HCT116 (cell line): Measurements from ENCODE around the gene AKR7A2. TPM values are rescaled to one million over a fixed set of nuclear protein-coding genes. Genes with fewer than 3 reads are reported as not detected.

Experiments
- ATAC-seq: fragments of 200-7000 bp; cut with Tn5 transposase; 2 replicates; pipeline ENCODE4 v1.9.1; 2020; ENCODE audit warnings: mild to moderate bottlenecking, moderate library complexity
- BruUV-seq: library from RNA; stranded (reverse); fragments of 400-500 nt; replicated peaks from 2 replicates; lab custom pipeline; 2021; lab: Mats Ljungman, UMichigan
- CTCF ChIA-PET: fragments of 300-600 bp; sonication (Branson Sonifier 250); formaldehyde crosslinking; loops from one replicate; lab custom pipeline; 2021; ENCODE audit warnings: antibody characterized with exemption; lab: Charles Lee
- POLR2A ChIA-PET: fragments of 300-600, 350-600 bp; sonication (Branson Sonifier 250); formaldehyde crosslinking; loops from one replicate; lab custom pipeline; 2021; ENCODE audit warnings: antibody characterized with exemption; lab: Charles Lee
- RAD21 ChIA-PET, 2 experiments: fragments of 300-600 bp; sonication (Branson Sonifier 250); formaldehyde crosslinking; loops; one replicate each; lab custom pipeline; 2023; ENCODE audit warnings: low total read pairs in 2 of 2; ENCODE audit not compliant: uncharacterized antibody in 2 of 2, unreplicated experiment in 2 of 2, low non-redundant PET in 1 of 2; lab: Charles Lee
- DNase-seq: peaks from one replicate; pipeline ENCODE4 v3.0.0-alpha.2; 2010; ENCODE audit warnings: low read depth, low spot score
- H2AFZ ChIP-seq: fragments of 200-600 bp; shearing (Covaris generic), sonication (generic); 2 replicates; pipeline ENCODE4 v1.6.1; 2017; ENCODE audit warnings: low read depth, mixed run types, mixed read lengths, antibody characterized with exemption, low read length; ENCODE audit not compliant: poor library complexity, severe bottlenecking
- H3K27ac ChIP-seq: 2 replicates; pipeline ENCODE4 v1.5.1; 2012; ENCODE audit warnings: low read depth, low read length
- H3K27me3 ChIP-seq: fragments of 200-600 bp; sonication (generic); 2 replicates; pipeline ENCODE4 v1.6.1; 2016; ENCODE audit warnings: mixed run types, low read length, mixed read lengths; ENCODE audit not compliant: insufficient read depth
- H3K36me3 ChIP-seq, 2 experiments: fragments of 200-500 bp in 1 of 2; fragments of 200-600 bp in 1 of 2; sonication (Bioruptor generic) in 1 of 2; sonication (generic) in 1 of 2; 2 replicates each; pipeline versions ENCODE4 v1.5.1 to v1.6.1; 2014 to 2016; ENCODE audit warnings: low read length in 2 of 2, inconsistent platforms in 1 of 2, mixed read lengths in 1 of 2, mixed run types in 1 of 2; ENCODE audit not compliant: insufficient read depth in 2 of 2, control insufficient read depth in 1 of 2
- H3K4me1 ChIP-seq, 2 experiments: fragments of 200-600 bp in 1 of 2; sonication (generic) in 1 of 2; 2 replicates each; pipeline versions ENCODE4 v1.5.1 to v1.6.1; 2012 to 2017; ENCODE audit warnings: low read length in 2 of 2, inconsistent platforms in 1 of 2, mild to moderate bottlenecking in 1 of 2, mixed read lengths in 1 of 2, mixed run types in 1 of 2, moderate library complexity in 1 of 2; ENCODE audit not compliant: insufficient read depth in 2 of 2, control insufficient read depth in 1 of 2
- H3K4me2 ChIP-seq: fragments of 200-600 bp; sonication (generic); 2 replicates; pipeline ENCODE4 v1.6.1; 2017; ENCODE audit warnings: mixed run types, low read length, mixed read lengths
- H3K4me3 ChIP-seq, 2 experiments: fragments of 200-600 bp in 1 of 2; sonication (generic) in 1 of 2; replicated peaks in 1 of 2; 2 replicates each; pipeline ENCODE4 v1.5.1; 2011 to 2016; ENCODE audit warnings: low read length in 2 of 2, control low read depth in 1 of 2, low read depth in 1 of 2, mild to moderate bottlenecking in 1 of 2, mixed read lengths in 1 of 2, mixed run types in 1 of 2
- H3K79me2 ChIP-seq: fragments of 200-600 bp; sonication (generic); 2 replicates; pipeline ENCODE4 v1.6.1; 2017; ENCODE audit warnings: mild to moderate bottlenecking, mixed run types, low read length, moderate library complexity, mixed read lengths; ENCODE audit not compliant: insufficient read depth
- H3K9ac ChIP-seq: fragments of 200-600 bp; sonication (generic); 2 replicates; pipeline ENCODE4 v1.6.1; 2016; ENCODE audit warnings: low read length, mixed read lengths
- H3K9me2 ChIP-seq: fragments of 200-600 bp; sonication (generic), shearing (Covaris generic); 2 replicates; pipeline ENCODE4 v1.6.1; 2017; ENCODE audit warnings: mixed run types, mild to moderate bottlenecking, moderate library complexity; ENCODE audit not compliant: insufficient read depth
- H3K9me3 ChIP-seq, 2 experiments: fragments of 200-500 bp in 1 of 2; fragments of 200-600 bp in 1 of 2; sonication (Bioruptor generic) in 1 of 2; sonication (generic) in 1 of 2; 2 replicates each; pipeline ENCODE4 v1.6.1; 2014 to 2017; ENCODE audit warnings: low read length in 2 of 2, mixed read lengths in 2 of 2, inconsistent platforms in 1 of 2, low read depth in 1 of 2, mild to moderate bottlenecking in 1 of 2, mixed run types in 1 of 2, moderate library complexity in 1 of 2; ENCODE audit not compliant: control insufficient read depth in 1 of 2, insufficient read depth in 1 of 2
- H4K20me1 ChIP-seq: fragments of 200-600 bp; sonication (generic), shearing (Covaris generic); 2 replicates; pipeline ENCODE4 v1.6.1; 2017; ENCODE audit warnings: mixed run types, mild to moderate bottlenecking, moderate library complexity; ENCODE audit not compliant: insufficient read depth
- SIN3A ChIP-seq: IDR thresholded peaks from 2 replicates; pipeline ENCODE4 v1.6.1; 2012; ENCODE audit warnings: low read depth
- intact Hi-C: fragments of 100-400 bp; cut with micrococcal nuclease; formaldehyde crosslinking; loops from 2 replicates; pipeline ENCODE4 v1.10.0; 2022
- total RNA-seq: library from RNA; stranded (reverse); gene quantifications from one replicate; pipeline ENCODE4 v1.2.1, GENCODE V29; 2021; ENCODE audit not compliant: unreplicated experiment
- TF ChIP-seq, protein P1 (sequence below): IDR thresholded peaks from 2 replicates; pipeline ENCODE4 v1.6.1; 2012; ENCODE audit warnings: low read depth

The AKR7A2 gene
- total RNA-seq, 1 experiment from 2014 or later, result 90.8 TPM

- intact Hi-C loops, result no loop called here
- ChIA-PET RAD21 (no interaction called here), POLR2A (interaction anchor here (2.6 kb wide), 1 partner anchor 9 kb away, joined by 7 read pairs; the partner anchor contains the start of genes EMC1 and MRTO4), CTCF (no interaction called here)
- BruUV-seq, result no TSS peak
- ATAC-seq, result peak; percentile 35
- DNase-seq, result no peak
- Histone ChIP-seq H3K27ac (no peak overlapping the region), H3K4me2 (peak overlapping the region; percentile 23; the same call in 1 of the 2 replicates), H2AFZ (no peak overlapping the region), H3K9ac (no peak overlapping the region), H3K9me2 (no peaks in the 10 kb centered on the region), H3K27me3 (no peaks in the 10 kb centered on the region), H4K20me1 (peaks cover 6% of the 10 kb centered on the region; the same call in 1 of the 2 replicates), H3K79me2 (peaks cover 25% of the 10 kb centered on the region), H3K36me3 (peaks cover 13 to 40% of the 10 kb centered on the region in 2 experiments; a peak in 2 of 4 replicates), H3K4me3 (no peak overlapping the region), H3K4me1 (peaks cover 0 to 10% of the 10 kb centered on the region in 2 experiments; a peak in 2 of 4 replicates), H3K9me3 (no peaks in the 10 kb centered on the region)
- TF ChIP-seq, protein P1, sequence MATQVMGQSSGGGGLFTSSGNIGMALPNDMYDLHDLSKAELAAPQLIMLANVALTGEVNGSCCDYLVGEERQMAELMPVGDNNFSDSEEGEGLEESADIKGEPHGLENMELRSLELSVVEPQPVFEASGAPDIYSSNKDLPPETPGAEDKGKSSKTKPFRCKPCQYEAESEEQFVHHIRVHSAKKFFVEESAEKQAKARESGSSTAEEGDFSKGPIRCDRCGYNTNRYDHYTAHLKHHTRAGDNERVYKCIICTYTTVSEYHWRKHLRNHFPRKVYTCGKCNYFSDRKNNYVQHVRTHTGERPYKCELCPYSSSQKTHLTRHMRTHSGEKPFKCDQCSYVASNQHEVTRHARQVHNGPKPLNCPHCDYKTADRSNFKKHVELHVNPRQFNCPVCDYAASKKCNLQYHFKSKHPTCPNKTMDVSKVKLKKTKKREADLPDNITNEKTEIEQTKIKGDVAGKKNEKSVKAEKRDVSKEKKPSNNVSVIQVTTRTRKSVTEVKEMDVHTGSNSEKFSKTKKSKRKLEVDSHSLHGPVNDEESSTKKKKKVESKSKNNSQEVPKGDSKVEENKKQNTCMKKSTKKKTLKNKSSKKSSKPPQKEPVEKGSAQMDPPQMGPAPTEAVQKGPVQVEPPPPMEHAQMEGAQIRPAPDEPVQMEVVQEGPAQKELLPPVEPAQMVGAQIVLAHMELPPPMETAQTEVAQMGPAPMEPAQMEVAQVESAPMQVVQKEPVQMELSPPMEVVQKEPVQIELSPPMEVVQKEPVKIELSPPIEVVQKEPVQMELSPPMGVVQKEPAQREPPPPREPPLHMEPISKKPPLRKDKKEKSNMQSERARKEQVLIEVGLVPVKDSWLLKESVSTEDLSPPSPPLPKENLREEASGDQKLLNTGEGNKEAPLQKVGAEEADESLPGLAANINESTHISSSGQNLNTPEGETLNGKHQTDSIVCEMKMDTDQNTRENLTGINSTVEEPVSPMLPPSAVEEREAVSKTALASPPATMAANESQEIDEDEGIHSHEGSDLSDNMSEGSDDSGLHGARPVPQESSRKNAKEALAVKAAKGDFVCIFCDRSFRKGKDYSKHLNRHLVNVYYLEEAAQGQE, result no peak
- 0 out of 2 replicates have a peak, but pooled peaks have one; percentile 26 for TF ChIP-seq SIN3A
These were observed 51.5 kb downstream of the AKR7A2 start for GRCh38 chr1:19260211-19261138.
